Ishikawa (cell line): ENCODE measurements around the gene NABP2.

ENCODE experiments used
- CEBPB ChIP-seq: IDR thresholded peaks from 2 replicates; pipeline ENCODE4 v1.6.1; 2012
- CREB1 ChIP-seq: IDR thresholded peaks from 2 replicates; pipeline ENCODE4 v1.6.1; 2012; ENCODE audit warnings: low read depth
- EGR1 ChIP-seq: IDR thresholded peaks from 2 replicates; pipeline ENCODE4 v1.6.1; 2012
- EP300 ChIP-seq: IDR thresholded peaks from 2 replicates; pipeline ENCODE4 v1.6.1; 2012; ENCODE audit warnings: borderline replicate concordance
- FOXM1 ChIP-seq: IDR thresholded peaks from 2 replicates; pipeline ENCODE4 v1.6.1; 2012; ENCODE audit warnings: low read depth, borderline replicate concordance
- MAX ChIP-seq: IDR thresholded peaks from 2 replicates; pipeline ENCODE4 v1.6.1; 2012
- NFIC ChIP-seq: IDR thresholded peaks from 2 replicates; pipeline ENCODE4 v1.6.1; 2012
- RAD21 ChIP-seq: IDR thresholded peaks from 2 replicates; pipeline ENCODE4 v1.6.1; 2012; ENCODE audit warnings: low read depth
- REST ChIP-seq: IDR thresholded peaks from 2 replicates; pipeline ENCODE4 v1.6.1; 2012; ENCODE audit warnings: low read depth, mild to moderate bottlenecking
- TAF1 ChIP-seq: IDR thresholded peaks from 2 replicates; pipeline ENCODE4 v1.6.1; 2012; ENCODE audit warnings: low read depth, mild to moderate bottlenecking
- TCF12 ChIP-seq: IDR thresholded peaks from 2 replicates; pipeline ENCODE4 v1.6.1; 2012; ENCODE audit warnings: low read depth
- TEAD4 ChIP-seq: IDR thresholded peaks from 2 replicates; pipeline ENCODE4 v1.6.1; 2012
- USF1 ChIP-seq: IDR thresholded peaks from 2 replicates; pipeline ENCODE4 v1.6.1; 2012
- YY1 ChIP-seq: IDR thresholded peaks from 2 replicates; pipeline ENCODE4 v1.6.1; 2012; ENCODE audit warnings: low read depth
- ZBTB7A ChIP-seq: IDR thresholded peaks from 2 replicates; pipeline ENCODE4 v1.6.1; 2012; ENCODE audit warnings: low read depth

The NABP2 gene

GRCh38 chr12:56242986-56243385, 18.8 kb downstream of the NABP2 start:
- TF ChIP-seq NFIC: no peak
- no peak for TF ChIP-seq ZBTB7A
- TF ChIP-seq TAF1: no peak
- TF ChIP-seq REST: no peak
- no peak for TF ChIP-seq CEBPB
- TF ChIP-seq EP300: no peak
- TF ChIP-seq TCF12: no peak
- TF ChIP-seq EGR1: no peak
- TF ChIP-seq USF1: no peak
- TF ChIP-seq RAD21: no peak
- TF ChIP-seq MAX: no peak
- TF ChIP-seq CREB1: no peak
- no peak for TF ChIP-seq TEAD4
- no peak for TF ChIP-seq YY1
- TF ChIP-seq FOXM1: no peak

- TF ChIP-seq EGR1: no peak
- TF ChIP-seq NFIC: no peak
- TF ChIP-seq YY1: no peak
- TF ChIP-seq EP300: no peak
- TF ChIP-seq FOXM1: no peak
- no peak for TF ChIP-seq TAF1
Observed at GRCh38 chr12:56243731-56244181, 19.6 kb downstream of the NABP2 start.

GRCh38 chr12:56244494-56244893, 20.4 kb downstream of the NABP2 start:
- no peak for TF ChIP-seq YY1
- TF ChIP-seq CEBPB: no peak
- TF ChIP-seq CREB1: no peak
- no peak for TF ChIP-seq EGR1
- TF ChIP-seq RAD21: no peak
- TF ChIP-seq FOXM1: no peak
- no peak for TF ChIP-seq EP300
- no peak for TF ChIP-seq TAF1
- no peak for TF ChIP-seq MAX
- no peak for TF ChIP-seq TEAD4
- no peak for TF ChIP-seq ZBTB7A
- no peak for TF ChIP-seq TCF12
- TF ChIP-seq USF1: no peak
- no peak for TF ChIP-seq REST
- no peak for TF ChIP-seq NFIC

- TF ChIP-seq USF1: no peak
Observed at GRCh38 chr12:56247923-56248322, 23.8 kb downstream of the NABP2 start.

- TF ChIP-seq MAX (no peak), NFIC (no peak), CREB1 (no peak), EP300 (no peak), YY1 (no peak)
Observed at GRCh38 chr12:56248711-56249110, 24.6 kb downstream of the NABP2 start.

GRCh38 chr12:56252649-56253048, 28.5 kb downstream of the NABP2 start:
- TF ChIP-seq EGR1 (no peak), TEAD4 (no peak), RAD21 (no peak), CREB1 (no peak), YY1 (no peak), FOXM1 (no peak), MAX (no peak), TCF12 (no peak)
